ENCODE data around the gene LCN10.
"Not testable (repeated sequence)": the region's sequence is repeated elsewhere in the genome, so short reads cannot be mapped to it uniquely, and the experiment has no call there.

The LCN10 gene

DNA sequence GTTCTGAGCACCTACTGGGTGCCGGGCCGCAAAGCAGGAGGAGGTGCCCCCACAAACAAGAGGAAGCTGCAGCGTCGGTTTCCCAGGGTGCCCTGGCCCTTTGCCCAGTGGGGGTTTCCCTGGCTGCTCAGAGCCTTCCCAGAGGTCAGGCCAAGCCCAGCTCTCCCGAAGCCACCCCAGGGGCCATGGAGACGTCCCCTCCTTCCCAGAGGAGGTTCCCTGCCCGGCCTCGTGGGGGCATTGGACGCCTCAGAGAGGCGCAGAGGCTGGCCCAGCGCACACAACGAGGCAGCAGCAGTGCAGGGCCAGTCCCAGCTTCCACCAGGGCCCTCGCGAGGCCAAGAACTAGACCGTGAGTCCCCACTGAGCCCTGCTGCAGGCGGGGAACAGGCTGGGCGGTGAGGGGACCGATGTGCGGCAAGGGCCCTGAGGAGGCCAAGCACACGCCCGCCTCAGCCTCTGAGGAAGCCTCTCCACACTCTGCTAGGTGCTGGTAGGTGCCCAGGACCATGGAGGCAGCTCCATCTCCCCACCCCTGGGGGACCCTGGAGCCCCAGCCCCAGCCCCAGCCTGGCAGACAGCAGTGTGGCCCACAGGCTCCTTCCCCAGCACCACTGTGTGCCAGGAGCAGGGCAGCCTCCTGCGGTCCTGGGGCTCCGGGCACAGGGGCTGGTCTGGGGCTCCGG, 23.4 kb downstream of the LCN10 start:
- ATAC-seq (peak; percentile 12), DNase-seq (peak; percentile 43)

DNA sequence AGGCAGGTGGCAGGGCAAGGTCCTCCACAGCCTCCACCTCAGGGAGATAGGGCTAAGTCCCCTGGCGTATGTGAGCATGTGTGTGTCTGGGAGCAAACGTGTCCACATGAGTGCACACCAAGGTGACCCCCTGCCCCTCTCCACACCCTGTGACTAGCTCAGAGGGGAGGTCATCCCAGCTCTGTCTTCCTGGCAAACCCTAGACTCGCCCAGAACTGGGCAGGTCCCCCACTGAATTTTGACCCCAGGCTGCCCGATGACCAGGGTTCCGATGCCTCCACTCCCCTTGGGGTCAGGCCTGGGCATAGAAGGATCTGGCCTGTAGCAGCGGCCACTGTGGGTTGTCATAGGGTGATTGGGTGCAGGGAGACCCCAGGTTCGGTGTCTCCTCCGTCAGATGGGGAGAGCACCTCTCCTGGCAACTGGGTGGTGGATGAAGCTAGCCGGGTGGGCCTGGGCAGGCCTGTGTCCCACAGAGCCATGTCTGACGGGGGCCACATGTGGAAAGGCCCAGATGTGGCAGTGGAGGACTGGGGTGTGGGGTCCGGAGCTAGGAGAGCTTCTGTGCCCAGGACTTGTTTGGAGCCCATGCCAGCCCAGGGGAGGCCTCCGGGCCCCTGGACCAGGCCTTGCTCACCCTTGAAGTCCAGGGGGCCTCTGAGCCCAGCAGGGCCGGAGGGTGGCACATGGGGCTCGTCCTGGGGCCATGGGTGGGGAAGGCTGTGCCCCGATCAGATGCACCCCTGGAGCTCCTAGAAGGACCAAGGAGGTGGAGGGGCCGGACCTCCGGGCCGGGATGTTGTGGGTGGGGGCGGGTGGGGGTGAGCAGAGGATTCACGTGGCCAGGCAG, 24.2 kb downstream of the LCN10 start:
- ATAC-seq: no peak
- no peak for DNase-seq

DNA sequence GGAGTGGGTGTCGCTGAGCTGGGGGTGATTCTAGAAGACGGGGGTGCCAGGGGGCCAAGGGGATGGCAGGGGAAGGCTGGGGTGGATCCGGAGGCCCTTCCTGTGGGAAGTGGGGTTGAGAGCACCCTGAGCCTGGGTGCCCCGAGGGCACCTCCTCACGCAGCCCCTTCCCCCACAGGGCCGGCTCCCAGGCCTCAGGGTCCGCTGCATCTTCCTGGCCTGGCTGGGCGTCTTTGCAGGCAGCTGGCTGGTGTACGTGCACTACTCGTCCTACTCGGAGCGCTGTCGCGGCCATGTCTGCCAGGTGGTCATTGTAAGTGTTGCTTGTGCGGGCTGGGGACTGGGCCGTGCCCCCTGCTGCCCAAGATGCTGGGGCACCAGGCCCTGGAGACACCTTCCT, 25.3 kb downstream of the LCN10 start:
- ATAC-seq (no peak), DNase-seq (no peak)

DNA sequence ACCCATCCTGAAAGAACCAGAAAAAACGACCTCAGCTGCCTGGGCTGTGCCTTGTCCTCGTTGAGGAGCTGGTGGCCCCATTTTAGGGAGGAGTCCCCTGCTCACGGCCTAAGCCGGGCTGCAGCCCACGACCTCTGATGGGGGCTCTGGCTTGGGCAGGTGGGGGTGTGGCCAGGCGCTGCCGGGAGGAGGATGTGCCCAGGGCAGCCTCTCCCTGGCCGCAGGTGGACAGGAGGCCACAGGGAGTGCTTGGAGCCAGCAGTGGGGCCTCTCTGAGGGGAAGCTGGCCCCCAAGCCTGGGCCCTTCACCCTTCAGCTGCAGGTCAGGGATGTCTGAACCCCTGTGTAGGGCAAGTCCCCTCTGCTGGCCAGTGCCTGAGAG, 27.9 kb downstream of the LCN10 start:
- DNase-seq (no peak), ATAC-seq (no peak)

DNA sequence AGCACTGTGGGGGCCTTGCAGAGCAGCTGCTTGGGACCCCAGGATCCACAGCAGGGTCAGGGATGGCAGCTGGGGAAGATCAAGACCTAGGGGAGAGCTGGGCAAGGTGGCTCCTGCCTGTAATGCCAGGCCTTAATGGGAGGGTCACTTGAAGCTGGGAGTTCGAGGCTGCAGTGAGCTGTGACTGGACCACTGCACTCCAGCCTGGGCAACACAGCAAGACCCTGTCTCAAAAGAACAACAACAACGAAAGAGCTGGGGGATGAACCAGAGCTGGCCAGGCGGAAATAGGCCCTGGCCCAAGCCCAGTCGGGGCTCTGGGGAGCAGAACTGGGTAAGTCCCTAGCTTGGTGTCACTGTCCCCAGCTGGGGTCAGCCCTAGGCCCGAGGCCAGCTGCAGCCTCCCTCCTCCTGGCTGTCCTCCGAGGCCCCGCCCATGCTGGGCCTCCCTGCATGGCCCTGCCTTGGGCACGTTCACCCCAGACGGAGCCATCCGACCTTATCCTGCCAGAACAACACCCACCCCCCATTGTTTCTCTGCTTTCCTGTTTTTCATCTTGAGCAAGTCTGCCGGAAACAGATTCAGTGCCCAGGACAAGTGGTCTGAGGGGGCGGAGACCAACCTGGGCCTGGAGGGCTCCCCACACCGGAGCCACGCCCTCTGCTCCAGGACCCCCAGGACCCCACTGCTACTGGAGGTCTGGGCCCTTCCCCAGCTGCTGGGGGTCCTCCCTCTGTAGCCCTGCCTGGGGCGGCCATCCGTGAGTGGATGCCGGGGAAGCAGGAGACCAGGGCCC, 28.4 kb downstream of the LCN10 start:
- DNase-seq (no peak), ATAC-seq (no peak)

DNA sequence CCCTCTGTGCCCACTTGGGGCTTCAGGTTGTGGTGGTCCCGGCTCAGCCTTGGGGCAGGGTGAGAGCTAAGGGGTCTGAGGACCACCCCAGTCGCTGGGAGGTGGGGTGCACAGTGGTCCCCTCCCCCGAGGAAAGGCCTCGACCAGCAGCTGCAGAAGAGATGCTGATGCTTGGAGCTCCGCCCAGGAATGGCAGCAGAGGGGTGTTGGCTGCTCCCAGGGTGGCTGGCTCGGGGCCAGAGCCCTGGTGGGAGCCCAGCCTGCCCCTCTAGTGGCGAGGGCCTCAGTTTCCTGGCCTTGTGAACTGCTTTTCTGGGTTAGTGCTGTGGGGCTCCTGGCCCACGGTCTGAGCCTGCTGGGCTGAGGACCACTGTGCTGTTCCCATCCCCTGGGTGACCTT, 29.2 kb downstream of the LCN10 start:
- no peak for ATAC-seq
- no peak for DNase-seq

DNA sequence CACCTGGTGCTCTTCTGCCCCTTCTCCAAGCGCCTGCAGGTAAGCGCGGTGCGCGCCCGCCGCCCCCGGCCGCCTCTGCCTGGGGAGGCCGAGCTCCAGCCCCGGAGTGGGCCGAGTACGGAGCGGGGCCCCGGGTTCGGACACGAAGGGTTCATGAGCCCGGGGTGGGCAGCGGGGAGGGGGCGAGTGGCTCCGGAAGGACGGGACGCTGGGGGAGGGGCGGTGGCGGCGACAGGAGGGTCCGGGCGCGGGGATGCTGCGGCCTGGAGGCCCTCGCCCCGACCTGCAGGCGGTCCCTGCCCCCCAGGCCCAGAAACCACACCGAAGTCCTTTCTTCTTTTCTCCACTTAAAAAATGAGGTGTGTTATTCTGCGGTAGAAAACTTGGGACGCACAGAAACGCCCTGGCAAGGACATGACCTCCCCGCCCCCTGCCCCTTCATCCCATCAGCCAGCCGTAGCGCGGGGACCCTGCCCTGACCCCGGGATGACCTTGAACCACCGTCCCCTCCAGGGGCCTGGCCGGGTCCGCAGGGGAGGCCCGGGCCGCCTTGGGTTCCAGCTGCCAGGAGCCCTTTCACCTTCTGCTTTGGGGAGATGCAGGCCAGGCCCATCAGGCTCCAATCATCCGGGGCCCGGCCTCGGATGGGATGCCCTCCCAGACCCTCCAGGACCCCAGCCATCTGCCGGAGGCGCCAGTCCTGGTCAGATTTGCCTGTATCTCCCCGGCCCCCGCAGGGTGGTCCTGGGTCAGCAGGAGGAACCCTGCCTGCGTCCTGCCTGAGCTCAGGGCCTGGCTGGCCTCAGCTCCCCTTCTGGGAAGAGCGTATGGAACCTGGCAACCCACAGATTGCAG, 29.8 kb downstream of the LCN10 start:
- DNase-seq: no peak
- no peak for ATAC-seq

DNA sequence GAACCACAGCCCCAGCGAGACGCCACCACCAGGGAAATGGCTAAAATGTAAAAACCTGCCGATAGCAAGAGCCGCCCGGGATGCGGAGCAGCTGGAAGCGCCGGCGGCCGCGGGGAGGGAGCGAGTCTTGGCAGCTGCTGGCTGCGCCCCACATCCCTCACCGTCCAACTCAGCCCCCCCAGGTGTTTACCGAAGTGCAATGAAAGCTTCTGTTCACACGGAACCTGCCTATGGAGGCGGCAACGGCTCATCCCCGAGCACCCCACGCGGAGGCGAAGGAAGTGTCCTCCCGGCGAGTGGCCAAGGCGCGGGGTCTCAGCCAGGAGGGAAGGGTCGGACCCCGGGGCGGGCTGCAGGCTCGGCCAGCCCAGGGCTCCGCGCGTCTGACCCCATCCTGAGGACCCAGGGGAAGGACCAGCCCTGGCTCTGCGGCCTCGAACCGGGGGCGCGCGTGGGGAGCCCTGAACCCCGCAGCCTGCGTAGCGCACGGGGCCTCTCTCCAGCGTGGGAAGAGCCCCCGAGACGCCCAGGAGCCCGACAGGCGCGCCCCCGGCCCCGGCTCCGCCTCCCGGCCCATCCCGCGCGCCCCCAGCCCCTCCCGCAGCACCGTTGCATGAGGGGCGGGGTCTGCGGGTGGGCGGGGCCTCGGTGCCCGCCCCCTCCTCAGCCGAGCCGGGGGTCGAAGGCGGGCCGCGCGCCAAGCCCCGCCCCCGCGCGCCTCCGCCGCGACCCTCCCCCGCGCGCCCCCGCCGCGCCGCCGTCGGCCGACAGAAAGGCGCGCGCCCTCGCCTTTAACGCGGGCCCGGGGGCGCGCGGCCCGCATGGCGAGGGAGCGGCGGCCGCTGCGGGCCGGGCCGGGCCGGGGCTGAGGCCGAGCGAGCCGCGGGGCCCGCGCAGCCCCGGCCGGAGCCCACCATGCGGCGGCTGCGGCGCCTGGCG, 30.7 kb downstream of the LCN10 start, which contains the start of gene DIPK1B:
Gene DIPK1B (plus strand): TSS at position 822 of the 939 bp plus-strand sequence. CDS start 94 bp downstream, at position 916.
- DNase-seq (no peak), ATAC-seq (no peak)

DNA sequence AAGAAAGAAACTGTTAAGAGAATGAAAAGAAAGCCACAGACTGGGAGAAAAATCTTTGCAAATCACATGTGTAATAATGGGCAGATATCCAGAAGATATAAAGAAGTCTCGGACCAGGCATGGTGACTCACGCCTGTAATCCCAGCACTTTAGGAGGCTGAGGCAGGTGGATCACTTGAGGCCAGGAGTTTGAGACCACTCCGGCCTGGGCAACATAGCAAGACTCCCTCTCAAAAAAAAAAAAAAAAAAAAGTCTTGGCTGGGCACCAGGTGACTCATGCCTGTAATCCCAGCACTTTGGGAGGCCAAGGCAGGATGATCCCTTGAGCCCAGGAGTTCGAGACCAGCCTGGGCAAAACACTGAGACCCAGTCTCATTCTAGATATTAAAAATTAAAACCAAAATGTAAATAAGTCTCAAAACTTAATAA, 31.5 kb downstream of the LCN10 start:
- not testable (repeated sequence) for ATAC-seq, DNase-seq

DNA sequence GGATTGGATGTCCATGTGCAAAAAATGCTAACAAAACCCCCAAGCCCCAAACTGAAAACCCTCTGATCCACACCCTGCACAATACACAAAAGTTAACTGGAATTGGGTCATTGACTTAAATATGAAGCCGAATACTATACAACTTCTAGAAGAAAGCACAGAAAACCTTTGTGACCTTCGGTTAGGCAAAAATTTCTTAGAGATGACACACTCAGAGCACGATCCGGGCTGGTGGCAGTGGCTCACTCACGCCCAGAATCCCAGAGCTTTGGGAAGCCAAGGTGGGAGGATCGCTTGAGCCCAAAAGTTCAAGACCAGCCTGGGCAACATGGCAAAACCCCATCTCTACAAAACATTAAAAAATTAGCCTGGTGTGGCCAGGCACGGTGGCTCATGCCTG, 32.2 kb downstream of the LCN10 start:
- no peak for ATAC-seq
- DNase-seq: no peak

DNA sequence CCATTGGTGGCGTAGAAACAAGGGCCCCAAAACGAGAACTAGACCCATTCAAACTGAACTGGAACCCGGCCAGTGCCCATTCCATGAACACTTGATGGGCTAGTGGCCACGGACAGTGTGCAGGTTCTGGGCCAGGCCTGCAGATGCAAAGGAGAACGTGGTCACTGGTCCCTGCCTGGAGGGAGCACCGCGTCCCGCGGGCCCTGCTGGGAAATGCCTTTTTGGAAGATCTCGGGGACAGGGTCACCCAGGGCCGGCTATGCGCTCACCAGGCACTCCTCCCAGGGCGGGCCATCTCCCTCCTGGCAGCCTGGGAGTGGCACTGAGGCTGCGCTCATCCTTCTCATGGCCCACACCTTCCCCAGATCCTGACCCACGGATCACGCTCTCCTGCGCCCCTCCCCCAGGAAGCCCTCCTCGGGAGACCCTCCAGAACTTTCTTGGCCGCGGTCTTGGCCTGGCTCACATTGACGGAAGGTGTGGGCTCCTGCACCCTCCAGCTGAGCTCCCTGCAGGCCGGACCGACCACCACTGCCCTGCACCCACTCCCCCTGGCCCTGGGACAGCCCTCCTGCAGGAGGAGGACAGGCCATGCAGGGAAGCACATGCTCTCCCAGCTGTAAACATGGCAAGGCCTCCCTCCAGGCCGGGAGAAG, 33.2 kb downstream of the LCN10 start:
- DNase-seq (no peak), ATAC-seq (no peak)

DNA sequence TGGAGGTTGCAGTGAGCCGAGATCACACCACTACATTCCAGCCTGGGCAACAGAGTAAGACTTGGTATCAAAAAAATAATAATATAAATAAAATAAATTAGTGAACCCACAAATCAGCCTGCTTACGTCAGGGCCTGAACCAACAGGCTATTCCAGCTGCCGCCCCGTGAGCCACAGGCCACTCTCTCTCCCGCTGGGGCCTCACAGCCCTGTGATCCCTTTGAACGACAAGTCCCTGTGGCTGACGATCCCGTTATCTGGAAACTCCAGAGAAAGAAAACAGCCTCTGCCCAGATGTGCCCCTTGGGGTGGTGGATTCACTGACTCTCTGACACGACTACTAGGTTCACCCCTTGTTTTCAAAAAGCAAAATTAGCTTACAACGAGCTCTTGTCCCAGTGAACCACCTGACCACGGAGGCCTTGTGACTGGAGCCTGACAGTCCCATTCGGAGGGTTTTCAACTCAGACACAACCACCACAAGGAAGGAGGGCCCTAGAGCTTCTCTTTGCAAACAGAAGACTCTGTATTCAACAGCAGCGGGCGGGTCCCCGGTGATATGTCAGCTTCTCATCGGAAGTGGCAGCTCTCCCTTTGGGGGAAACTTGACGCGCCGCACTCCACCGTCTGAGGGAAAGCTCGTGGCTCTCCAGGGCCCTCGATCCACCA, 34.8 kb downstream of the LCN10 start:
- ATAC-seq (no peak), DNase-seq (no peak)

DNA sequence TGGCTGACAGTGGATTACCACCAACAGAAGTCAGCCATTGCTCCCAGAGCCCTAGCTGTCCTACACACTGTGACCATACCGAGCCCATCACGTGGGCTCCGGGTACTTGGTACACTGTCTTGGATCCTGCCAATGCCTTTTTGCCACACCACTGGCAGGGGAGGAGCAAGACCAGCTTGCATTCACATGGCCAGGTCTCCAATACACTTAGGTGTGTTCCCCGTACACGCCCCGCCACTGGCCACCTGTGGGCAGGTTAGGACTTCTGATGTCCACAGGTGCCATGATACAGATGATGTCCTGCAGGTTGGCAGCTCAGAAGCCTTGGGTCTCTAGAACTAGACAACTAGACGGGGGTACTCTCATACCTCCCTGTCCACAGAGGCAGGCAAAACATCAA, 35.7 kb downstream of the LCN10 start:
- DNase-seq: no peak

DNA sequence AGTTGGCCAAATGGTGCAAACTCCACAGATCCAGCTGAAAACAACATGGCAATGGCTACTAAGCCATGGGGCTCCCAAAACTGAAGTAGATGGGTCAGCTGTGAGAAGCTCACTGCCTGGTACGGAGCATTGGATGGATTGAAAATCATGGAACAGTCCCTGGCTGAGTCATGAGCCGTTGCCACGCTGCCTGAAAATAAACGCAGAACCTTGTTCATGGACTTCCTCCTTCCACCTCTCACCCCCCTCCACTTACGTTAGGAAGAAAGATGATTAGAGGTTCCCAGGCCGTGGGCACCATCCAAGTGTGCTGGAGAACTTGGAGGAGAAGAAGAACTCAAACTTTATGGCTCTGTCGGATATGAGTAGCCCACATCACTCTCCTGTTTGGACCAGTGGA, 37.2 kb downstream of the LCN10 start:
- ATAC-seq: no peak
- no peak for DNase-seq

More for the DNA sequence above, 35.7 kb downstream of the LCN10 start:
- no peak for ATAC-seq

DNA sequence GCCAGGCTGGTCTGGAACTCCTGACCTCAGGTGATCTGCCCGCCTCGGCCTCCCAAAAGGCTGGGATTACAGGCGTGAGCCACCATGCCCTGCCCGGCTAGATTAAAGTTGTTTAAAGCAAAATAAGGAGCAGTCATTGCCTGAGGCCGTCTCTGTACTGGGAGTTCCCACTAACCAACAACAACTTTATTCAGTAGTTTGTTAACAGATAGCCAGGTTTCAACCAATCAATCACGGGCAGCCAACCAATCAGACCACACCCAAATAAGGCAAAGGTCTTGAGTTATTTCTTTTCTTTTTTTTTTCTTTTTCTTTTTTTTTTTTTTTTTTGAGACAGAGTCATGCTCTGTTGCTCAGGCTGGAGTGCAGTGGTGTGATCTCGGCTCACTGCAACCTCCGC, 38.0 kb downstream of the LCN10 start:
- not testable (repeated sequence) for ATAC-seq, DNase-seq

DNA sequence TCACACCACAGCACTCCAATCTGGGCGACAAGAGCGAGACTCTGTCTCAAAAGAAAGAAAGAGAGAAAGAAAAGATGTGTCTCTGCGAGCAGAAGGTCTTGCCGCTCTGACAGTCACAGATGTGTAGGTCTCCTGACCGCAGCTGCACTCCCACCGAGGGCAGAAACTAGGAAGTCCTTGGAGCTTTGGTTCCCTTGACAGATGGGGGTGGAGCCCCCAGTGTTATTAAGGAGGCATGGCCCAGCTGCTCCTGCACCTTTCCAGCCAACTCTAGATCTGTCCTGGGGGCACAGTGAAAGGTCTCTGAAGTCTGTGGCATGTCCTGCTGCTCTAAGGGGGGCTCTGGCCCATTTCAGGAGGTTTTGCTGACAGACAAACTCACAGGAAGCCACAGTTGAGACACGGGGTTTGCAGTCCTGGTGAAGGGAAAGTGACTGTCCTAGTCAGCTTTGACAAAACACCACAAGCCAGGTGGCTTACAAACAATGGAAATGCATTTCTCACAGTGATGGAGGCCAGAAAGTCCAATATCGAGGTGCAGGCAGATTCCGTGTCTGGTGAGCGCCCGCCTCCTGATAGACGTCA, 39.4 kb downstream of the LCN10 start:
- DNase-seq (no peak), ATAC-seq (no peak)

DNA sequence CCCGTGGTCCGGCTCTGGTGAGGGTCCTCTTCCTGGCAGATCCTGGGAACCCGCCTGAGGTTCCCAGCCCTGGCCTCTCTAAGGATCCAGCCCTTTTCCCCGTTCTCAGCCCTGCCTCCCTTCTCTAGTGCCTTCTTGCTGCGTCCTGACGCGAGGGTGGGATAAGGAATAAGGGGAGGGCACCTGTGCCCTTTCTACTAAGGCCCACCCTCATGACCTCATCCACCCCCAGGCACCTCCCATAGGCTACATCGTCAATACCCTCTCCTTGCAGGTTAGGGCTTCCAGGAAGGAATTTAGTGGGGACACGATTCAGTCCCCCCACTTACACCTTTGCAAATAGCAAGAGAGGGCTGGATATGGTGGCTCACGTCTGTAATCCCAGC, 41.1 kb downstream of the LCN10 start:
- no peak for DNase-seq
- no peak for ATAC-seq

DNA sequence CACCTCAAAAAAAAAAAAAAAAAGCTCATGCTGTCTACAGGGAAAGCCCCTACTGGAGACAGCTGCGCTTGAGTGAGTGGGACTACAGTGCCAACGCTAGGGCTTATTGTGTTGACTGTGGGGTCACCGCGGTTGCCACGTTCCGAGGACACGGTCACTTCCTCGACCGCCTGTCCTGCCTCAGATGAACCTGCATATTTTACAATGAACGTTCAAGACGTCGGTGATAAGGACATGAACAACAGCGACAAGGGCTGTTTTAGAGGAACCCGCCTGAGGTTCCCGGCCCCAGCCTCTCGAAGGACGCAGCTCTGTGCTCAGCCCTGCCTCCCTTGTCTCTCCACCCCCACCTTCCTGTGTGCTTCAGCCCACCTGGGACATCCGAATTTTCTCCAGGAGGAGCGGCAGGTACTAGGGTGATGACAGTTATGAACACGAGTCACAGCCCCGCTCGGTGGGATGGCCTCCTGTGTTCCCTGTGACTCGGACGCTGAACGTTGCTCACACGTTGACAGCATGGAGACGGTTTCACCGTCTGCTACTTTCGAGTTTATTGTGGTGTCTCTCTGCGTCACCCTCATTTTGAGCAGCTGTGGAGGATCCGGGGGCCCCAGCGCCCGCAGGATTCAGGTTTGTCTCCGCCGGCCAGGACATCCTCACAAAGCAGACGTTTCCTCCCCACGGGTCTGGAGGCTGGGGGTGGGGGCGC, 41.6 kb downstream of the LCN10 start:
- peak; percentile 96 for ATAC-seq
- peak; percentile 76 for DNase-seq
